Epithelial cell of prostate (primary cell): Measurements from ENCODE around the gene ATF1.

ENCODE experiments used
- DNase-seq: peaks from one replicate; pipeline ENCODE4 v3.0.0-alpha.2; 2011; ENCODE audit warnings: low read depth, low spot score
- H3K27ac ChIP-seq: fragments of 450-650 bp; 2 replicates; pipeline ENCODE4 v1.5.1; 2017; ENCODE audit warnings: mild to moderate bottlenecking

ATF1 gene

DNA sequence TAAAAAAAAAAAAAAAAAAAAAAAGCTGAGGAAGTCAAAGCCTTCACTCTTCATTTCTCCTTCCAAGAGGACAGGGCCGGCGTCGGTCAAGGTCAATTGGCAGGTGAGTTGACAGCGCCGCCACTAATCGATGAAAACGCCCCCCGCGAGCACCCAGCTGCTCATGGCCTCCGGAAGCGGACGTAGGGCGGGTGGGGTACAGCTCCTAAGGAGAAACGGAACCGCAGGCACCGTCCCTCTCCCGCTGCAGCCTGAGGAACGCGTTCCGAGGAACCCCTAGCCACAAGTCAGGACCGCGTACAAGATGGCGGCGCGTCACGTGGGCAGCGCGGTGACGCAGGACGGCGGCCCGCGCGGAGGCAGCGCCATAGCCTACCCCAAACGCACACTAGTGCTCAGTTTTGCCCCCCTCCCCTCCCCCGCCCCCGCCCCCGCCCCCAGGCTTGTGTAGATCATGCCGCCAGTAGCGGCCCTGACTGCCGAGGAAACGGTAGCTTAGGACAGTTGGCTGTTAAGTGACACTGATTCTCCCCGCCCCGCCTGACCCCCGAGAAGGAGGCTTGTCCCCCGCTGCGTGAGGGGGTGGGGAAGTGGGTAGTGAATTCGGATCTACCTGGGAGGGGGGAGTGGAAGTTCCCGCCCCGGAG is at the start of gene ATF1:
Gene ATF1 (plus strand): TSS at position 463 of the 647 bp plus-strand sequence. CDS start 16,045 bp downstream, outside the sequence.
- peak within 1 kb of the TSS; percentile 91 for H3K27ac ChIP-seq
- no peak for DNase-seq

DNA sequence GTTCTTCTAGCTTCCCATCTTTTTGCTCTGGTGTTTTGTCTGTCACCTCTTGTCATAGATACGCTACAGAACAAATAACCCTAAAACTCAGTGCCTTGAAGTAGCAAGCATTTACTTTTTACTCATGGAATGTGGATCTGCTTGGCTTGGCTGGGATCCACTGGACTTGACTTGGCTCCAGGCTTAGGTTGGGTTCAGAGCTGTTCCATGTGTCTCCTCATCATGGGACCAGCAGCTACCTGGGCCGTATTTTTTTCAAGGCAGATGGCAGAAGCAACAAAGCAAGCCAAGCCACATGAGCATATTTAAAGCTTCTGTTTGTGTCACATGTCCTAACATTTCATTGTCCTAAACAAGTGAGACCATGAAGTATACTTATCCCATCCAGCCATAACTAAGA is 48.7 kb upstream of the ATF1 start:
- DNase-seq, result no peak
- no peak overlapping the region for H3K27ac ChIP-seq

DNA sequence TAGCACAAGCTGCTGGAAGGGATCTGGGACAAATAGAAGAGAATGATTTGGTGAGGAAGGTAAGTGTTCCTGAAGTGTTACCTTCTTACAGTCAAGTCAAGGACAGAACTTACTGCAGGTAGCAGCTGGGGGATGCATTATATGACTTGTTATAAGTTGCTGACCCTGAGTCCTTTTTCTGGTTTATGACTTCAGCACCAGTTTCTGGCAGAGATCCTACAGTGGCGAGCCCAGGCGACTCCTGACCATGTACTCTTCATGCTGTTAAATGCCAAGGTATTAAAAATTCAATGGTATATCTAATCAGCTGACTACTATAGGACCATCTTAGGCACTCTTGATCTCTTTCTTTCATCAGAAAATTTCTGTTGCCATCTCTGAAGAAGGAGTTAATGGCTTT is 45.1 kb upstream of the ATF1 start:
- DNase-seq, result no peak

DNA sequence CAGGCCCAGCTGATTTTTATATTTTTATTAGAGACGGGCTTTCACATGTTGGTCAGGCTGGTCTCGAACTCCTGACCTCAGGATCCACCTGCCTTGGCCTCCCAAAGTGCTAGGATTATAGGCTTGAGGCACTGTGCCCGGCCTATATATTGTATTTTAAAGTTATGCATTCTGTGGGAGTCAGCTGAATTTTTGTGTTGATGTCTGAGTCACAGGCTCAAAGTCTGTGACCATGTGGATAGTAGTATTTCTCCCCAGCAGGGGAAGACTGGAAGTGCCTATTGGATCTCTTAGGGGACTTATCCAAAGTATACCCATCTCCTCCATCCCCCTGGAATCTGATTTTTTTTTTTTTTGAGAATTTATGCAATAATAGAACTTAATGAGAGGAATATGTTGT is 43.8 kb upstream of the ATF1 start:
- DNase-seq, result no peak
- no peak overlapping the region for H3K27ac ChIP-seq

More for the DNA sequence above, 45.1 kb upstream of the ATF1 start:
- no peak overlapping the region for H3K27ac ChIP-seq

DNA sequence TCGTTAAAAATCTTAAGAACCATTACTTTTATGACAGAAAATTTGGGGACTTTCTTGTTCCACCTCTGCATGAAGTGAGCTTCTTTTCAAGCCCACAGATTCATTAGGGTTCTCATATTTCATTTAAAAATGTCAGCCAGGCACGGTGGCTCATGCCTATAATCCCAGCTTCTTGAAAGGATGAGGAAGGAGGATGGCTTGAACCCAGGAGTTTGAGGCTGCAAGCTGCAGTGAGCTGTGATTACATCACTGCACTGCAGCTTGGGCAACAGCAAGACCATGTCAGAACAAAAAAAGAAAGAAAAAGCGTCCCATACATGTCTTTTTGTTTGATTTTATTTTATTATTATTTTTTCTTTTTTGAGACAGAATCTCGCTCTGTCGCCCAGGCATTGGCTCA is 43.4 kb upstream of the ATF1 start:
- no peak for DNase-seq
- H3K27ac ChIP-seq, result no peak overlapping the region

DNA sequence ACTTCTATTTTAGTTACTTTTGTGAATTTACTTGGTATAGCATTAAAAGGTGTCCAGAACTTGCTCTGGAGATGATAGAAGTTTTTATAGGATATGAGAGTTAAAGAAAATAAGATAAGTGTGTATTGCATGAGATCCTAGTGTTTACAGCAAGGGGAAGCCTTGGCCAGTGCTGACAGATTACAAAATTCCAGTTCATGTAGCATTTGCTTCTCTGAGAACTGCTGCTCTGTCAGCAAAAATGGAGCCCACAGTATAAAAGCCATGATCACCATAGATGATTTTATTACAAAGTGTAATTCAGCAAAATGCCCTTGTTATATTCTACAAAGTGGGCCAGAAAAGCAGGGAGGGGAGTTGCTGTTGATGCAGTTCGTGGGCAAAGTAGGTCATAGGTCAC is 40.0 kb upstream of the ATF1 start:
- H3K27ac ChIP-seq, result no peak overlapping the region
- no peak for DNase-seq

DNA sequence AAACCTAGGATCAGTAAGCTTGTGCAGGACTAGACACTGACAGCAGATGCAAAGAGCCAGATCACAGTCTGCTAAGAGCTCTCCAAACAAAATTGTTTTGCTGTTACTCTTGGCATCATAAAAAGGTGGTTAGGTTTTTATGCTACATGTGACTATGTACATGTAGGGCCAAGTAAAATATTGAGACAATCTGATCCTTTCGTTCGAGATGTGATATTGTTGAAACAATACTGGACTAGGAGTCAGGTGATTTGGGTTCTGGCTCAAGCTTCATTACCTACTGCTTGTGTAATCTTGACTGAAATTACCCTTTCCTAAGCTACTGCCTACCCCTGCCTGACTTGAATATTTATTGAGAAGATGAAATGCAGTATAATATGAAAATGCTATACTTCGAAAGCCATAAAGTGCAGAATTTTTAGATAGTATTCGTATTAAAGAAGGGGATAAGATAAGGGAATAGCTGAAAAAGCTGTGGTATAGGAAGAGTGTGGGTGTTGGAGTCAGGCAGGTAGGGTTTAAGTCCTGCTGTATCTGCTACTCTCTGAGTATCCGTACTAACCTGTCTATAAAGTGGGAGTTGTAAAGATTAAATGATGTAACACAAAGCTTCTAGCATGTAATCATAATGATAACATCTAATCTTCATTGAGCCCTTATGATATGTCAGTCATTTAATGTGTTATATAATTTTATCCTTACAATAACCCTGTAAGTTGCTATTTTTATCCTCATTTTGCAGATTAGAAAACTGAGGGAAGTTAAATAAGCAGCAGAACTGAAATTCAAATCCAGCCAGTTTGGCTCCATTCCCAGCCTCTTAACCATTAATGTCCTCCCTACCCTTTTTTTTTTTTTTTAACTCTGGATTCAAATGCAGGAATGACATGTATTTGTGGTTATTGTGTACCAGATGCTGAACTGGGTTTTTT is 38.6 kb upstream of the ATF1 start:
- DNase-seq, result no peak
- H3K27ac ChIP-seq, result peak overlapping the region; percentile 18

DNA sequence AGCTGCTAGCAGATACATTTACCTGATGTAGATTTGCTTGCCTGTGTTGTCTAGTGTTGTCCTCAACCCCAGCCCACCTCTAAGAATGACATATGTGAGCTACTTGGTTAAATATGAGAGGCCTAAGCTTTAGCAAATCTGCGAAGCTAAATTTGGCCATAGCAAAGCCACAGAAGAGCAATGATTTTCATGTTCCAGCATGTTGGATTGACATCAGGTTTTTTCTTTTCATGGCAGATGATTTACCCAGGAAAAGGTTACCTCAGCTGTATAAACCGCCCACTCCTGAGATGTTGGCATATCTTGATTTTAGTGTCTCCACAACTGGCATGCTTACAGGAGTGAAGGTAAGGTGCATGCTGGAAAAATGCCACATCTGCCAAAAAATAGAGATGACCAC is 36.4 kb upstream of the ATF1 start:
- H3K27ac ChIP-seq, result peak overlapping the region; percentile 41
- peak; percentile 10 for DNase-seq

DNA sequence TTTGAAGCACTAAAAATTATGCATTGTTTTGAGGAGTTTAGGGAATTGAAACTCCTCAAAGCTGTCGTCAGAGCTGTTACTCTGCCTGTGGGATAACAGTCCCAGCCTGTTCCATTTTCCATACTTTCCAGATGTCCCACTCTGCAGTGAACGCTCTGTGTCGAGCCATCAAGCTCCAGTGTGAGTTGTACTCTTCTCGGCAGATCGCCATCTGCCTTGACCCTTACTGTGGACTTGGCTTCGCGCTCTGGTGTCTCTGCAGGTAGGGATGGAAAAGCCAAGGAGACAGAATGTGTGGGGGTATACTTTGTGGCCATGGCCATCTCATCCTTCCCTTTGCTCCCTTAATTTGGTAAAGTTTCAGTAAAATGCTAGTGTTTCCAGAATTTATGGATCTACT is 35.5 kb upstream of the ATF1 start:
- no peak overlapping the region for H3K27ac ChIP-seq
- DNase-seq, result no peak

DNA sequence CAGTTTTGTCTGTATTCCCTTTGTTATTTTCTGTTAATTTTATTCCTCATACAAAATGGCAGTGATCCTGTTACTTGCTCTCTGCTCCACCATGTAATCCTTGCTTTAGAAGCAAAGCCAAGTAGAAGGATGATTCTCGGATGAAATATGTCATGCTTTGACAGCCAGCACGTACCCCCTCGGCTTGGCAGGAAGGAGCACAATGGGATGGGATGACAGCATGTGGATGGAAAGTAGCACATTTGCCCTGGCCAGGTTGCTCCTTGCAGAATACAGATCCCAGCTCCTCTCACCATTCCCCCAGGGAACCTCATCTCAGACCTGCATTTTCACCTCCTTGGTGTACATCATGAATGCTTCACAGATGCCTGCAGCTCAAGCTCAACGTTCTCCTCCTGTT is 35.1 kb upstream of the ATF1 start:
- no peak for DNase-seq
- no peak overlapping the region for H3K27ac ChIP-seq

DNA sequence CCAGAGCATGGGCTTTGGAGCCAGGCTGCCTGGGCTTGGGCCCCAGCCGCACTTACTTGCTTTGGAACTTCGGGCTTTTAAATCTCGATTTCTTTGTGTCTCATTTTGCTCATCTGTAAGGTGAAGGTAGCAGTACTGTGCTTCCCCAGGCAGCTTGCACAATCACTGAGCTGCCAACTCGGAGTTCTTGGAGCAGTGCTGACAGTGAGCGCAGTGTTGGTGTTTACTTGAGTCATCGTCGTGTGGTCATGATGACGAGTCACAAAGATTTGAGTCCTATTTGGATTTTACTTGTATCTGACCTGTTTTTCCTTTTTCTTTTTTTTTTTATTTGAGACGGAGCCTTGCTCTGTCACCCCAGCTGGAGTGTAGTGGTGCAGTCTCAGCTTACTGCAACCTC is 31.3 kb upstream of the ATF1 start:
- DNase-seq, result peak; percentile 46

DNA sequence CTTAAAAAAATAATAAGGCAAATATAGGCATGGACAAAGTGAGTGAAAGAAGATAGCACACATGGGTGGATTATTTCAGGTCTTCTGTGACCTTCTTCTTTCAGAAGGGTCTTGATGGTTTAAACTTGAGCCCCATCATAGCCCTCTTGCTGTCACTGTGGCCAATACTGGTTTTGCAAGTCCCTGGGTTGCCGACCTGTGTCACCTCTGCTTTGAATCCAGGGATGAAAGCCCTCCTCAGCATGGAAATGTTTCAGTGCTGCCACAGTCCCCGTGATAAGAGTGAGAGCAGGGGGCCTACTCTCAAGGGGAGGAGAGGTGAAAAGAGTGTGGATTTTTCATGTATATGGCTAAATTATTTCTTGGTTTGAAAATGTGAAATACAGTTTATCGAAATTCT is 30.2 kb upstream of the ATF1 start:
- H3K27ac ChIP-seq, result no peak overlapping the region

More for the DNA sequence above, 31.3 kb upstream of the ATF1 start:
- H3K27ac ChIP-seq, result peak overlapping the region; percentile 39

DNA sequence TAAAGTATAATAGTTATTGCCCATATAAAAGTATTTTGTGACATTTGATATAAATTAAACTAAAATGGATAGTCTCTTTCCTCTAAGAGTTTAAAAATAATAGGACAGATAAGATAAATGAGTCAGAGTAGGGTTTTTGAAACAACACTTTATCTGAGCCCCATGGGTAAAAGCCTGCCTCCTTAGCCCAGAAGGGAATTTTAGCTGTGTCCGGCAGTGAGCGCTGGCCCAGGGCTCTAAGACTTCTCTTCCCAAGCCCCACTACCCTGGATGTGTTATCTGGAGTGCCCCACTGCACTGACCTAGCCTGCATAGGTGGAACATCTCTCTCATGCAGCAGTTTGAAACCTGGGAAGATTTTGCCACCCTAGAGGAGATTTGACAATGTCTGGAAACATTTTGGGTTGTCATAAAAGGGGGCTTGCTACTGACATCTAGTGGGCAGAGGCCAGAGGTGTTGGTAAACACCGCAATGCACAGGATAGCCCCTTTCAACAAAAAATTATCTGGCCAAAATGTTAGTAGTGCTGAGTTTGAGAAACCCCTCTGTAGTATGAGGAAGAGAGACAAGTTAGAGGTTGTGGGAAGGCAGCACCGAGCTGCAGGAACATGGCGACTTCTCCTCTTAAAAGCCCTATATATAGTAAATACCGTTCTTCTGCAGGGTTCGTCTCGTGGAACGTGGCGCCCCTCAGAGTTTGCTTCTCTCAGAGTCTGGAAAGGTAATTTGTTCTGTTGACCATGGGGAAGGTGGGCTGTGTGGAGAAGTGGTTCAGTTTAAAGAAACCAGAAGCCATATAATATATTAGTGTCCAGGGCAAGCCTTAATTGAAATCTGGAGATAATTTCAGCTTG is 29.3 kb upstream of the ATF1 start:
- DNase-seq, result no peak

More for the DNA sequence above, 30.2 kb upstream of the ATF1 start:
- DNase-seq, result no peak

DNA sequence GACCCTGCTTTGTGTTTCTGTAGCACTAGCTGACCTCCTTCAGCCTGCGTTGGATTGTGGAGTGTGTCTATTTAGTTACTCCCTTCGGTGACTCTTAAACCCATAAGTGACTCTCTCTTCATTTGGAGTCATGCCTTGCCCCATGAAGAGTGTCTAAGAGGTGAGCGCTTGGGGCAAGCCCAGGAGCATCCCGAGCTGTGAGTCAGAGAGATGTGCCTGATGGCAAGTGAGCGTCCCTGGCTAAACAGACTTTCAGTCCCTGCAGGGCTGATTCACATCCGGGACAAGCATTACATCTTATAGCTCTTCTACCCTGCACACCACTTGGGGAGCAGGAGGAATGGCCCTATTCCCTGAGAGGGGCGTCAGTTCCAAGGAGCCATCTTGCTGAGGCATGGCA is 24.3 kb upstream of the ATF1 start:
- peak overlapping the region; percentile 21 for H3K27ac ChIP-seq
- no peak for DNase-seq

More for the DNA sequence above, 29.3 kb upstream of the ATF1 start:
- no peak overlapping the region for H3K27ac ChIP-seq

DNA sequence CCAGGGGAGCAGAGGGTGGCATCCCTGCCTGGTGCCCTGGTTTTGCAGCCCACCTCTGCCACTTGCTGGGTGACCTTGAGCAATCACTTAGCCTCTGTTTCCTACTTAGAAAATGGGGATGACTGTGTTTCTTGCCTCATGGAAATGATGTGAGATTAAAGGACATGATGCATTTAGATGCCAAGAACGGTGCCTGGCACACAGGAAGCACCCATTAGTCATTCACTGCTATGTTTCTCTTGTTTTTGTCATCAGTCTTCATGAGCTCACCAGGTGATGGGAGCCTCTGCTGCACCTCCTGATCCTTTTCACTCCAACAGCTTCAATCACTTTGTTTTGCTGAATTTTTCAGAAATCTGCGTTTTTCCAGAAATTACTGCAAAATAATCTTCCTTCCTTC is 23.6 kb upstream of the ATF1 start:
- DNase-seq, result no peak
- H3K27ac ChIP-seq, result peak overlapping the region; percentile 21

DNA sequence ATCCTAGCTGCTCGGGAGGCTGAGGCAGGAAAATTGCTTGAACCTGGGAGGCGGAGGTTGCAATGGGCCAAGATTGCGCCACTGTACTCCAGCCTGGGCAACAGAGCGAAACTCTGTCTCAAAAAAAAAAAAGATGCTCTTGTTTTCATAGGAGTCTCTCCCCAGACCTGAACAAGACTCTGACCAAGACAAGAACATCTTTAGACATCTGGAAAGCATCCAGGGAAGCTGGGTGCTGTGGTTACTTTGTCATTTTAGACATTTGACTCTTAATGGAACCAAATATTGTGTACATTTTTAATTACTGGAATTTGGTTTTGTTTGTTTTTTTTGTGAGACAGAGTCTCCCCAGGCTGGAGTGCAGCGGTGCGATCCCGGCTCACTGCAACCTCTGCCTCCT is 21.1 kb upstream of the ATF1 start:
- DNase-seq, result no peak
- no peak overlapping the region for H3K27ac ChIP-seq

DNA sequence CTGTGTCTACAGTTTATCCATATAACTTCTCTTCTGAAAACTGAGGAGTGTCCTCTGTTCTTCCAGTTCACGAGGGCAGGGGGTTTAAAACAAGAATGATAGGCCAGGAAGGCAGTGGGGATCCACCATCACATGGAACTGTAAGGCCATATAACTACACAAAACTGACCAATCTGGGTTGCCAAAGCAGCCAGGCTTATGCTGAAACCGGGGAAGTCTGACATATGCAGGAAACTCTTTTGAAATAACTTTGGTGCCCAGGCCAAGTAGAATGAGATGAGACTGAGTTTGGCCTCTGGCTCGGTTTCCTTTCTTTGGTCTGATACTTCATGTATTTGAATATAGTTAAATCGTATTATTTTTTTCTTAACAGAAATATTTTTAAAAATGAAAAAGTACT is 18.0 kb upstream of the ATF1 start:
- H3K27ac ChIP-seq, result no peak overlapping the region
- no peak for DNase-seq

DNA sequence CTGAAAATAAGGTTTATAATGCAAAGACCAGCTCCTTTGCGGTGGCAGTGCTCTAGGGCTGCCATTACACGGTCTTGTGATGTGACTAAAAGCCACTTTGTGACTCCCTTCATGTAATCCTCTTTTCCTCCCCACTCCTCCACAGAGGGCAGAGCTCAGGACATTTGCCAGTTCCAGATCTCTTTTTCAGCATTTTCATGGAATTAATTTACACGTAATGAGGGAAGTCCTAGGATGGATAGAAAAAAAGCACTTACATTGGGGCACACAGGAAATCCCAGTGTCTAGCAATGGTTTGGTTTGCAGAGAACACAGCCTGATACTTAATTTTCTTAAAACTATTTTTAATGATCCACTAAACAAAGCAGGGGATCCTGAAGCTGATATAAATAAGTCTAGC is 17.5 kb upstream of the ATF1 start:
- no peak overlapping the region for H3K27ac ChIP-seq
- DNase-seq, result no peak

DNA sequence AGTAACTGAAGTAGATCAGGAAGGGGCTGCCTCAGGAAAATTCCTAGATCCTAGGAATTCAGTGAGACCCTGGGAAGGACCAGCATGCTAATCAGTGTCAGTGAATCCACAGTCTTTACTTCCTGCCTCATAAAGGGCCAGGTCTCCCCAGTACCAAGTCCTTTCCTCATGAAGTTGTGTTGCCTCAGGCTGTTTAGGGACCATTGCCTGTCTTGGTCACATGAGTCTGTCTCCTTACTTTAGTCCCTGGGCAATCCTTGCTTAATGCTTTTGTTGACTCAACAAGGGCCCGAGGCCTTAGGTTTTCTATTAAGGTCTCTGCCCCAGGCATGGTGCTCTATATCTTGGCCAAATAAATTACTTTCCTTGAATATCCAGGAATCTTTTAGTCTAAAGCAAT is 16.1 kb upstream of the ATF1 start:
- DNase-seq, result no peak
- no peak overlapping the region for H3K27ac ChIP-seq

DNA sequence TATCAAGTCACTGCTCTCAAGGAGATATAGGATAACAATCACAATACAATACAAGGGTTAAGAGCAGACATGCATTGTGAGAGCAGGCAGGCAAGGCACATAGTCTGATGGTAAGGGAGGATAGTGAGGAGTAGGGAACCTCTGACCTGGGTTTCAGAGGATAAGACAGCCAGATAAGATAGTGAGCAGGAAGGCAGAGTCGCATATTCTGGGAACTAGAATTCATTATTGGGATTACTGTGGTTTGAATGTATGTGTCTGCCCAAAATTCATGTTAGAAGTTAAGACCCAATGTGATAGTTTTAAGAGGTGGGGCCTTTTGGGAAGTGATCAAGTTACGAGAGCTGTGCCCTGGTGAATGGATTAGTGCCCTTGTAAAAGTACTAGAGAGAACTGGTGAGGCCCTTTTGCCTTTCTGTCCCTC is 14.4 kb upstream of the ATF1 start:
- DNase-seq, result no peak
- H3K27ac ChIP-seq, result no peak overlapping the region

DNA sequence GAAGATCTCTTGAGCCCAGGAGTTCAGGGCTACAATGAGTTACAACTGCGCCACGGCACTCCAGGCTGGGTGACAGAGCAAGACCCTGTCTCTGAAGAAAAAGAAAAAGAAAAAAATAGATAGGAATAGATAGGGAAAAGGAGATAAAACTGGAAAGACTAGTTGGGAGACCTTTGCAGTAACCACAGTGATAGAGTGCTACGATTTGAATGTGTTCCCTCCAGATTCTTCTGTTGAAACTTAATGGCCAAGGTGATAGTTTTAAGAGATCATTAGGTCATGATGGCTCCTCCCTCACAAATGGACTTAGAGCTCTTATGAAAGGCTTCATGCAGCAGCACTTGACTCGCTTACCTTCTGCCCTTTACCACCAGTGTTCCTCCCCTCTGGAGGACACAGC is 13.5 kb upstream of the ATF1 start:
- DNase-seq, result no peak
- H3K27ac ChIP-seq, result no peak overlapping the region
